HEK293 (cell line): ENCODE data around the gene PRCC.

ENCODE experiments used
- GLI4 ChIP-seq: fragments of 450-650 bp; formaldehyde crosslinking; IDR thresholded peaks from 2 replicates; pipeline ENCODE4 v1.5.1; 2016; ENCODE audit warnings: missing biosample characterization, missing genetic modification characterization
- KLF10 ChIP-seq: fragments of 450-650 bp; IDR thresholded peaks from 2 replicates; pipeline ENCODE4 v1.5.1; 2018; ENCODE audit warnings: missing biosample characterization, mild to moderate bottlenecking, missing genetic modification characterization
- KLF7 ChIP-seq: fragments of 450-650 bp; formaldehyde crosslinking; IDR thresholded peaks from 2 replicates; pipeline ENCODE4 v1.5.1; 2016; ENCODE audit warnings: missing biosample characterization, missing genetic modification characterization, borderline replicate concordance
- MZF1 ChIP-seq: fragments of 450-650 bp; formaldehyde crosslinking; IDR thresholded peaks from 2 replicates; pipeline ENCODE4 v1.5.1; 2017; ENCODE audit warnings: missing biosample characterization, missing genetic modification characterization, borderline replicate concordance
- TCF7L2 ChIP-seq: IDR thresholded peaks from 2 replicates; pipeline ENCODE4 v1.6.1; 2011; ENCODE audit warnings: low read depth, mild to moderate bottlenecking, inconsistent platforms, low read length, moderate library complexity, borderline replicate concordance
- ZBTB17 ChIP-seq: fragments of 450-650 bp; formaldehyde crosslinking; IDR thresholded peaks from 2 replicates; pipeline ENCODE4 v1.5.1; 2016; ENCODE audit warnings: missing biosample characterization, missing genetic modification characterization
- ZNF302 ChIP-seq: fragments of 450-650 bp; formaldehyde crosslinking; IDR thresholded peaks from 2 replicates; pipeline ENCODE4 v1.5.1; 2016; ENCODE audit warnings: missing biosample characterization, missing genetic modification characterization, low read depth
- ZNF394 ChIP-seq: fragments of 450-650 bp; formaldehyde crosslinking; IDR thresholded peaks from 2 replicates; pipeline ENCODE4 v1.5.1; 2016; ENCODE audit warnings: missing biosample characterization, missing genetic modification characterization, mild to moderate bottlenecking, moderate library complexity, borderline replicate concordance
- ZNF558 ChIP-seq: fragments of 450-650 bp; formaldehyde crosslinking; IDR thresholded peaks from 2 replicates; pipeline ENCODE4 v1.5.1; 2016; ENCODE audit warnings: missing biosample characterization, missing genetic modification characterization
- TF ChIP-seq, protein P1 (sequence below): fragments of 450-650 bp; formaldehyde crosslinking; IDR thresholded peaks from 2 replicates; pipeline ENCODE4 v1.5.1; 2016; ENCODE audit warnings: missing biosample characterization, missing genetic modification characterization
- TF ChIP-seq, protein P2 (sequence below): fragments of 450-650 bp; formaldehyde crosslinking; IDR thresholded peaks from 2 replicates; pipeline ENCODE4 v1.5.1; 2016; ENCODE audit warnings: missing biosample characterization, missing genetic modification characterization
- TF ChIP-seq, protein P3 (sequence below): fragments of 450-650 bp; formaldehyde crosslinking; IDR thresholded peaks from 2 replicates; pipeline ENCODE4 v1.5.1; 2016; ENCODE audit warnings: missing biosample characterization, missing genetic modification characterization
- TF ChIP-seq, protein P4 (sequence below): fragments of 450-650 bp; formaldehyde crosslinking; IDR thresholded peaks from 2 replicates; pipeline ENCODE4 v1.5.1; 2016; ENCODE audit warnings: missing biosample characterization, missing genetic modification characterization
- TF ChIP-seq, protein P5 (sequence below): fragments of 450-650 bp; formaldehyde crosslinking; optimal IDR thresholded peaks from 2 replicates; pipeline ENCODE3; 2016; ENCODE audit warnings: missing biosample characterization, mild to moderate bottlenecking, missing genetic modification characterization

DNA sequence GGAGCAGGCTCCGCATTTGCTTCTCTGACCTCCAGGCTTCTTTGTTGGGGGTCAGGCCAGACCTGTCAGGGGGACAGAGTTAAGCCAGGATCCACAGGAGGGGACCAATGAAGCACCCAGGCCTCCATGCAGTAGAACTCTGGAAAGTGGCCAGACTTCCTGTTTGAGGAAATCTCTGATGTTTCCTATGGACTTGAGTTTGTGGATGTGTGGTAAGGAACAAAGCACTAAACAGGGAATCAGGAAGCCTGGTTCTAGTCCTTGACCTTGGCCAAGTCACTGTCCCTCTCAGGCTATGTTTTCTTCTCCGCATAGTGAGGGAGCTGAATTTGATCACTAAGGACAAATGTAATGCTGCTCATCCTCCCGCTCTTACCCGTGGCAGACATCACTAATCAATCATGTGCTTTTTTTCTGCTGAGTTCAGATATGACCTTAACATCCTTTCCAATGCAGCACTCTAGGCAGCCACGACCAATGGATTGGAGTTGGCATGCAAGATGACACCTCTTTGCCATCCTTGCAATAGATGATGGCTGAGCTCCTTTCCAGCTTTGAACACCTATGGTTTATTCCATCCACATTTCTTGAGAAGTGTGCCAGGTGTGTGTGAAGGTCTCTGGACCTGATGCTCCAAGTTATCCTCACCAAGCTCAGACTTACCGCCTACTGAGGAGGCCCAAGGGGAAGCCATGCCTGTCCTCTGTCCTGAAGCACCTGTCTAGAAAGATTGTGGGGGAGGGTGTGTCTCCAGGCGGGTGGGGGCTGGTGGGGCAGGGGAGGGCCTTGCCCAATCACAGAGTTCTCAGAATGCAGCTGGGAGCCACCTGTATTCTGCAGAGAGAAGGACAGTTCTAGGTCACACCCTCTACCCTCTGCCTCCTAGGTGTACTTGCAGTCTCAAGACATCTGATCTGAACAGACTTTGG is 39.4 kb downstream of the PRCC start:
- TF ChIP-seq, protein P1, sequence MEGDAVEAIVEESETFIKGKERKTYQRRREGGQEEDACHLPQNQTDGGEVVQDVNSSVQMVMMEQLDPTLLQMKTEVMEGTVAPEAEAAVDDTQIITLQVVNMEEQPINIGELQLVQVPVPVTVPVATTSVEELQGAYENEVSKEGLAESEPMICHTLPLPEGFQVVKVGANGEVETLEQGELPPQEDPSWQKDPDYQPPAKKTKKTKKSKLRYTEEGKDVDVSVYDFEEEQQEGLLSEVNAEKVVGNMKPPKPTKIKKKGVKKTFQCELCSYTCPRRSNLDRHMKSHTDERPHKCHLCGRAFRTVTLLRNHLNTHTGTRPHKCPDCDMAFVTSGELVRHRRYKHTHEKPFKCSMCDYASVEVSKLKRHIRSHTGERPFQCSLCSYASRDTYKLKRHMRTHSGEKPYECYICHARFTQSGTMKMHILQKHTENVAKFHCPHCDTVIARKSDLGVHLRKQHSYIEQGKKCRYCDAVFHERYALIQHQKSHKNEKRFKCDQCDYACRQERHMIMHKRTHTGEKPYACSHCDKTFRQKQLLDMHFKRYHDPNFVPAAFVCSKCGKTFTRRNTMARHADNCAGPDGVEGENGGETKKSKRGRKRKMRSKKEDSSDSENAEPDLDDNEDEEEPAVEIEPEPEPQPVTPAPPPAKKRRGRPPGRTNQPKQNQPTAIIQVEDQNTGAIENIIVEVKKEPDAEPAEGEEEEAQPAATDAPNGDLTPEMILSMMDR (tag by site-specific recombination) = no peak
- TF ChIP-seq GLI4 (tag by site-specific recombination) (no peak), ZNF394 (tag by site-specific recombination) (no peak), KLF10 (no peak), MZF1 (tag by site-specific recombination) (no peak), ZNF302 (tag by site-specific recombination) (no peak), TCF7L2 (no peak), KLF7 (tag by site-specific recombination) (no peak), ZBTB17 (tag by site-specific recombination) (peak; percentile 93), ZNF558 (tag by site-specific recombination) (no peak)
- TF ChIP-seq, protein P2, sequence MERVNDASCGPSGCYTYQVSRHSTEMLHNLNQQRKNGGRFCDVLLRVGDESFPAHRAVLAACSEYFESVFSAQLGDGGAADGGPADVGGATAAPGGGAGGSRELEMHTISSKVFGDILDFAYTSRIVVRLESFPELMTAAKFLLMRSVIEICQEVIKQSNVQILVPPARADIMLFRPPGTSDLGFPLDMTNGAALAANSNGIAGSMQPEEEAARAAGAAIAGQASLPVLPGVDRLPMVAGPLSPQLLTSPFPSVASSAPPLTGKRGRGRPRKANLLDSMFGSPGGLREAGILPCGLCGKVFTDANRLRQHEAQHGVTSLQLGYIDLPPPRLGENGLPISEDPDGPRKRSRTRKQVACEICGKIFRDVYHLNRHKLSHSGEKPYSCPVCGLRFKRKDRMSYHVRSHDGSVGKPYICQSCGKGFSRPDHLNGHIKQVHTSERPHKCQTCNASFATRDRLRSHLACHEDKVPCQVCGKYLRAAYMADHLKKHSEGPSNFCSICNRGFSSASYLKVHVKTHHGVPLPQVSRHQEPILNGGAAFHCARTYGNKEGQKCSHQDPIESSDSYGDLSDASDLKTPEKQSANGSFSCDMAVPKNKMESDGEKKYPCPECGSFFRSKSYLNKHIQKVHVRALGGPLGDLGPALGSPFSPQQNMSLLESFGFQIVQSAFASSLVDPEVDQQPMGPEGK (tag by site-specific recombination) = no peak
- TF ChIP-seq, protein P3, sequence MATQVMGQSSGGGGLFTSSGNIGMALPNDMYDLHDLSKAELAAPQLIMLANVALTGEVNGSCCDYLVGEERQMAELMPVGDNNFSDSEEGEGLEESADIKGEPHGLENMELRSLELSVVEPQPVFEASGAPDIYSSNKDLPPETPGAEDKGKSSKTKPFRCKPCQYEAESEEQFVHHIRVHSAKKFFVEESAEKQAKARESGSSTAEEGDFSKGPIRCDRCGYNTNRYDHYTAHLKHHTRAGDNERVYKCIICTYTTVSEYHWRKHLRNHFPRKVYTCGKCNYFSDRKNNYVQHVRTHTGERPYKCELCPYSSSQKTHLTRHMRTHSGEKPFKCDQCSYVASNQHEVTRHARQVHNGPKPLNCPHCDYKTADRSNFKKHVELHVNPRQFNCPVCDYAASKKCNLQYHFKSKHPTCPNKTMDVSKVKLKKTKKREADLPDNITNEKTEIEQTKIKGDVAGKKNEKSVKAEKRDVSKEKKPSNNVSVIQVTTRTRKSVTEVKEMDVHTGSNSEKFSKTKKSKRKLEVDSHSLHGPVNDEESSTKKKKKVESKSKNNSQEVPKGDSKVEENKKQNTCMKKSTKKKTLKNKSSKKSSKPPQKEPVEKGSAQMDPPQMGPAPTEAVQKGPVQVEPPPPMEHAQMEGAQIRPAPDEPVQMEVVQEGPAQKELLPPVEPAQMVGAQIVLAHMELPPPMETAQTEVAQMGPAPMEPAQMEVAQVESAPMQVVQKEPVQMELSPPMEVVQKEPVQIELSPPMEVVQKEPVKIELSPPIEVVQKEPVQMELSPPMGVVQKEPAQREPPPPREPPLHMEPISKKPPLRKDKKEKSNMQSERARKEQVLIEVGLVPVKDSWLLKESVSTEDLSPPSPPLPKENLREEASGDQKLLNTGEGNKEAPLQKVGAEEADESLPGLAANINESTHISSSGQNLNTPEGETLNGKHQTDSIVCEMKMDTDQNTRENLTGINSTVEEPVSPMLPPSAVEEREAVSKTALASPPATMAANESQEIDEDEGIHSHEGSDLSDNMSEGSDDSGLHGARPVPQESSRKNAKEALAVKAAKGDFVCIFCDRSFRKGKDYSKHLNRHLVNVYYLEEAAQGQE (tag by site-specific recombination) = no peak
- TF ChIP-seq, protein P4, sequence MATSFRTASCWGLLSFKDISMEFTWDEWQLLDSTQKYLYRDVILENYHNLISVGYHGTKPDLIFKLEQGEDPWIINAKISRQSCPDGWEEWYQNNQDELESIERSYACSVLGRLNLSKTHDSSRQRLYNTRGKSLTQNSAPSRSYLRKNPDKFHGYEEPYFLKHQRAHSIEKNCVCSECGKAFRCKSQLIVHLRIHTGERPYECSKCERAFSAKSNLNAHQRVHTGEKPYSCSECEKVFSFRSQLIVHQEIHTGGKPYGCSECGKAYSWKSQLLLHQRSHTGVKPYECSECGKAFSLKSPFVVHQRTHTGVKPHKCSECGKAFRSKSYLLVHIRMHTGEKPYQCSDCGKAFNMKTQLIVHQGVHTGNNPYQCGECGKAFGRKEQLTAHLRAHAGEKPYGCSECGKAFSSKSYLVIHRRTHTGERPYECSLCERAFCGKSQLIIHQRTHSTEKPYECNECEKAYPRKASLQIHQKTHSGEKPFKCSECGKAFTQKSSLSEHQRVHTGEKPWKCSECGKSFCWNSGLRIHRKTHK (tag by site-specific recombination) = no peak
- TF ChIP-seq, protein P5, sequence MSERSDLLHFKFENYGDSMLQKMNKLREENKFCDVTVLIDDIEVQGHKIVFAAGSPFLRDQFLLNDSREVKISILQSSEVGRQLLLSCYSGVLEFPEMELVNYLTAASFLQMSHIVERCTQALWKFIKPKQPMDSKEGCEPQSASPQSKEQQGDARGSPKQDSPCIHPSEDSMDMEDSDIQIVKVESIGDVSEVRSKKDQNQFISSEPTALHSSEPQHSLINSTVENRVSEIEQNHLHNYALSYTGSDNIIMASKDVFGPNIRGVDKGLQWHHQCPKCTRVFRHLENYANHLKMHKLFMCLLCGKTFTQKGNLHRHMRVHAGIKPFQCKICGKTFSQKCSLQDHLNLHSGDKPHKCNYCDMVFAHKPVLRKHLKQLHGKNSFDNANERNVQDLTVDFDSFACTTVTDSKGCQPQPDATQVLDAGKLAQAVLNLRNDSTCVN = no peak
